Measurements from ENCODE around the gene TNNT2.

Gene TNNT2

DNA sequence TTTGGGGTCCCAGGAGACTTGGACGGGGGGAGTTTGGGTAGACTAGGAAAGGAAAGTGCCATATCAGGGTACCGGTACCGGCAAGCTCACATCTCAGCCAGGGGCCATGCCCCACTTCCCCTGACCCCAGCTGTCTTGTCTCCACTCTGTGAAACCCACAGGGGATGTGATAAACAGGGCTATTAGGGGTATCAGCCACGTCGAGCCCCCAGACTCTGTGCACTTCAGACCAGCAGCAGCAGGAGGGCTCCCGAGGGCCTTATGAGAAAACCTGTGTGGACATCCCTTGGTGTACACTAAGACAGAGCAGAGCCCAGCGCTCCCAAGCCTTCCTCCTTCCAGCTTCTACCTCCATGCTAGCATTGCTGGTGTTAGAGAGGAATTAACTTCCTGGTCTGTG, 46.3 kb downstream of the TNNT2 start:
- no peak for DNase-seq

DNA sequence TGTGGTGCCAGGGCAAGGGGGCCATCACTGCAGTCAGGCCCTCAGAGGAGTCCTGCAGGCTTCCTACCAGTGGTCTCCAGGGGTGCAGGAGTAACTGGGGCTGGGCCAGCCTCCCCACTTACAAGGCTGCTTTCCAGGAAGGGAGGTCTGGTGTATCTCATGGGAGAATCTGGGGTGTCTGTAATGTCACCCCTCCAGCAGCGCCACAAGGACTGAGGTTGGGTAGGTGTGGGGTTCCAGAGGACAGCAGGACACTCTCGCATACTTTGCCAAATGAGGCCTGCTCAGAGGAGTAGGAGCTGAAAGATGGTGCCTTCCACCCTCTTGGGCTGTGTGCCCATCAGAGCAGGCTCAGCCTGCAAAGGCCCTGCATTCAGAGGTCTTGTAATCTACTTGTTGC, 46.9 kb downstream of the TNNT2 start:
- no peak for DNase-seq

DNA sequence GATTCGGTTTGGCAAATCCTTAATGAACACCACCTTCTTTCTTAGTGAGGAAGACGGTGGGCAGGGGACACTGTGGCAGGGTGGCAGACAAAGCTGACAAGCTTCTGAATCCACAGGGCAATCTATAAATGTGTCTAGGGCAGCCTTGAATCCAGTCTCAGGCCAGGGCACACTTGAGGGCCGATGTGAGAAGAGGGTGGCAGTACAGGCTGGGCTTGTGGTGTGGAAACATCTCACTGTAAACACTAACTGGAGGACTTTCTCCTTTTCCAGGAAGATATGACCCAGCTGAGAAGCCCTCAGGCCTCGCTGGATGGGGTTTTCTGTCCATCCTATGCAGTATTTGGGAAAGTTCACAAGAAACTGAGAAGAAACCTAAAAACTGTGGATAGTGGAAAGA, 47.7 kb downstream of the TNNT2 start:
- no peak for DNase-seq

DNA sequence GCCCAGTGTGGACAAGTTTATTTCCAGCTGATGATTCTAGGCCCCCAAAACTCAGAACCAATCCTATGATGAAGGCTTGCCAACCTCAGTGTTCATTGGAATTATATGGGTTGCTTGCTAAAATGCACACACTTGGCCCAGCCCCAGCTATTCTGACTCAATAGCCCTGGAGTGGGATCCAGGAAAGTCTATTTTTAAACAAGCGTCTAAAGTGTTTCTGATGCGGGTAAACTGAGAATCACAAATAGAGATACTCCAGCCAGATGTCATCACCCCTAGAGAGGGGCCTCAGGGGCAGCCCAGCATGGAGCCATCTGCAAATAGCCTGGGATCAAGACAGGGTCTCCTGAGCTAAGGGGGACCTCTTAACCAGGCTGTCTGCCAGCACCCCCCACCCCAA, 48.2 kb downstream of the TNNT2 start:
- no peak for DNase-seq

DNA sequence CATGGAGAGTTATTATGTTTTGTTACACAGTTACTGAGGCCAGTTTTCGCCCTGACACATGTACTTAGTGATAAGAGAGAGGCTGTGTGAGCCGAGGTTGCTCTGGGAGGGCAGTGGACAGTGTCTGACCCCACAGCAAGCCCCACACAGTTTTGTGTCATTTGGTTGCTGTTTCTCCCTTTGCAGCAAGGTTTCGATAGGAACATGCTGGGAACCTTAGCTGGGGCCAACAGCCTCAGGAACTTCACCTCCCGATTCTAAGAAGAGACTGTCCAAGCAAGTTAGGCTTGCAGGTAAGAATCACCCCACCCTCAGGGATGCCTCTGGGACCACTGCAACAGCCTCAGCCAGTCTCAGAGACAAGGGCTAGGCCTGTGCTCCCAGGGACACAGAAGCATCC, 48.9 kb downstream of the TNNT2 start:
- no peak for DNase-seq

DNA sequence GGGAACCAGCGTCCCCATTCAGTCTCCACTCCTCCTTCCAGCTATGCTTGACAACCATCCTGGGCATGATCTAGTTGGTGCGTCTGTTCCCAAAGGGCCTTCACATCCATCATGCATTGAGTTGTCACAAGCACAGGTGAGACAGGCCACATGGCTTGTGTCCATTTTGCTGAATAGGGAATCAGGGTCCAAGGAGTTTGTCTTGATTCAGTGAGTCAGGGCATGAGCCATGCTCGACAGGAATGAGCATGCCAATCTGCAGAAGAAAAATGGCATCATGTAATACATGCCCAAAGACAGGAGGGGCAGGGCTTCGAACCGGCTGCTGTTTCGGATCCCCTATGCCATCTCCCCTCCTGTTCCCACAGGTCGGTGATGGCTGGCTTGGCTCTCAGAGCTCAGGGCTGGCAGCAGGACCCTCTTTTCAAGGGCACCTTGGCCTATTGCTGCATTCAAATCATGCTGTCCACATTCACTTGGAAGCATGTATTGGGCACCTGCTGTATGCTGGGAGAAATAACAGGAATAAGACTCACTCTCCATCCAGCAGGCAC, 49.7 kb downstream of the TNNT2 start:
- DNase-seq, result no peak

DNA sequence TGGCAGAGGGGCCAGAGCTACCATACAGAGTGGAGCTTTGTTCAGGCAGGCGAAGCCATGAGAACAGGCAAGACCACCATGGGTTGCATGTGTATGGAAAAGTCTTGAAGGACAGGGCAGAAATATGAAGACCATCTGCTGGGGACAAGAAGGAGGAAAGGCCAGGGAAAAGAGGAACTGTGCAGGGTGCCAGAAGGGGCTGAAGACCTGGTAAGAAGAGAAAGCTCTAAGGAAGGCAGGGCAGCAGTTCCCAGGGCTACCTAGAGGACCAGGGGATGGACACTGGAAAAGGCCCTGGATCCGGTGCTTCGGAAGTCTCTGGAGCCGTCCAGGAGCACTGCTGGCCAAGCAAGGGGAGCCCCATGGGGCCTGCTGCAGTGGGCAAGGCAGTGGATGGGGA, 50.8 kb downstream of the TNNT2 start:
- DNase-seq, result no peak

DNA sequence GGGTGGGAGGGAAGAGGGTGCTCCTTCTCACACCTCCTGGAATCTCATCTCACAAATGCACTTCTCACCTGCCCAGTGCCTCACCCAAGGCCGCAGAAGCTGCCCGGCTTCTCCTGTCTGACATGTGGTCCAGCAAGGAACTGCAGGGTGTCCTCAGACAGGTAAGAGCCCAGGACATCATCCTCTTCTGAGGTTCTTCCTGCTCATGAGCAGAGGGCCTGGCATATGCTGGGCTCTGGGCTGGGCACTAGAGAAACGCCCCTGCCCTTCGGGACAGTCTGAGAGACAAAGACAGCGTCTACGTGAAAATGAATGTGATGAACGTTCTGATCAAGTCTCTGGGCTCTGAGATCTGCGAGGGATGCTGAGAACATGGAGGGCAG, 51.8 kb downstream of the TNNT2 start:
- DNase-seq, result no peak

DNA sequence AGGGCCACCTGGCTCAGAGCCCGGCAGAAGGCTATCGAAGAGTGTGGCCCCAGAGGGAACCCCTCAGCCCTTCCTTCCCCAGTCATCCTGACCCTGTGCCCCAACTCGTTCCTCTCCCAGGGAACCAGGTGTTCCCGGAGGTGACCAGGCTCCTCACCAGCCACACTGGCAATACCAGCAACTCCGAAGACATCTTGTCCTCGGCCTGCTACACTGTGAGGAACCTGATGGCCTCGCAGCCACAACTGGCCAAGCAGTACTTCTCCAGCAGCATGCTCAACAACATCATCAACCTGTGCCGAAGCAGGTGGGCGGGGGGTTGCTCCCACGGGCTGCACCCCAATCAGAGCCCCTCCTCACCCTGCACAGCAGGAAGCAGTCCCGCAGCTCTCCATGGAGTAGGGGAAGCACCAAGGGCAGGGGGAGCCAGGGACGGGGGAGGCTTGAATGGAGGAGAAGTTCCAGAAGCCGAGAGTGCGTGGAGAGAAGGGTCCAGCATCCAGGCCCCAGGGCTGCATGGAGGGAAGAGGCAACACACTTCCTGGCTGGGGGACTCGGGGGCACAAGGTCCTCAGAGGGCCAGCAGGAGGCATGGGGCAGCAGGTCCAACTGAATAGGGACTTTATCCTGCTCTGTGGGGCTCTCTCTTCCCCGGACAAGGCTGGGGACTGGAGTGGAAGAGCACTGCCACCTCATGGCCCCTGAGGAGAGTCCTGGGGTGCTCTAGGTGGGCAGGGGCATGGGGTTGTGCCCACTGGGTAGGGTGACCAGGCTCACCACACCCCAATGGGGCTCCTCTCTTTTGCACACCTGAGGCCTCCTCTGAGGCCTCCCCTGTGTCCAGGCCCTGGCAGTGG, 52.4 kb downstream of the TNNT2 start:
- no peak for DNase-seq

DNA sequence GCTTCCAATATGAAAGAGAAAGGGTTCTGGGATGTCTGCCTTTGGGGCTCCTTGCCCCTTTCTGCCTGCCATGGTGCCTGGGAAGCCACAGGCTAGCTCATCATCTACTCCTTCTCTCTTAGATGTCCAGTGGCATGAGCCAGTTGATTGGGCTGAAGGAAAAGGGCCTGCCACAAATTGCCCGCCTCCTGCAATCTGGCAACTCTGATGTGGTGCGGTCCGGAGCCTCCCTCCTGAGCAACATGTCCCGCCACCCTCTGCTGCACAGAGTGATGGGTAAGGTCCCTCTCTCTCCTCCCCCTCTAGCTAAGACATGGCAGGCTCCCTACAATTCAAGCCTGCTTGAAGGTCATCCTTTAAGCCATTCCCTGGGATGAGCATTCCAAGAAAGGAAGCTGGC, 53.2 kb downstream of the TNNT2 start:
- DNase-seq, result no peak

DNA sequence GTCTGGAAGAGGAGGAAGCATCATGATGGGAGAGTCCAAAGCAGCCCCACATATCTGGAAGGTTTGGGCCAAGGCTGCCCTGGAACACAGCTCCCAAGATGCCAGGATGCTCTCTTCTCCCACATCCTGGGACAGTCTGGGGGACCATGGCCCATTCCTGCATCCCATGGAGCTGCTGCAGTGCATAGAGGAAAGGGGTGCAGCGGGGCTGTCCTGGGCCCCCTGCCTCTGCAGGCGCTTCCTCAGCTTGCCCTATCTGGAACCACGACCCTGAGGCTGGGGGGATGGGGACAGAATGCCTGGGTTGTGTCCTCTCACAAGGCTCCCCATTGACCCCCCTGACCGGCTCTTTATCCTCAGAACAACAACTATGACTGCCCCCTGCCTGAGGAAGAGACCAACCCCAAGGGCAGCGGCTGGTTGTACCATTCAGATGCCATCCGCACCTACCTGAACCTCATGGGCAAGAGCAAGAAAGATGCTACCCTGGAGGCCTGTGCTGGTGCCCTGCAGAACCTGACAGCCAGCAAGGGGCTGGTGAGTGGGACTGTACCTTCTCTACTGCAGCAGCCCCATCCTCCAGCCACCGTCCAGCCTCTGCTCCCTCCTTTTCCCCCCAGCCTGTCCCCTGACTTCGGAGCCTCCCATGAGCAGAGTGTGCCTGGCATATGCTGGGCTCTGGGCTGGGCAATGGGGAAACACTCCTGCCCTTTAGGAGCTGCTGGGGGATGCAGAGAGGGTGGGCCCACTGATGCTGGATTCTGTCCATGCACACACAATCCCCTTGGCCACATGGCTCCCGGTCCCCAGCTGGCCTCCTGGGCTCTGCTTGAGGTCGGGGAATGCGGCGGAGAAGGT, 54.6 kb downstream of the TNNT2 start:
- no peak for DNase-seq

DNA sequence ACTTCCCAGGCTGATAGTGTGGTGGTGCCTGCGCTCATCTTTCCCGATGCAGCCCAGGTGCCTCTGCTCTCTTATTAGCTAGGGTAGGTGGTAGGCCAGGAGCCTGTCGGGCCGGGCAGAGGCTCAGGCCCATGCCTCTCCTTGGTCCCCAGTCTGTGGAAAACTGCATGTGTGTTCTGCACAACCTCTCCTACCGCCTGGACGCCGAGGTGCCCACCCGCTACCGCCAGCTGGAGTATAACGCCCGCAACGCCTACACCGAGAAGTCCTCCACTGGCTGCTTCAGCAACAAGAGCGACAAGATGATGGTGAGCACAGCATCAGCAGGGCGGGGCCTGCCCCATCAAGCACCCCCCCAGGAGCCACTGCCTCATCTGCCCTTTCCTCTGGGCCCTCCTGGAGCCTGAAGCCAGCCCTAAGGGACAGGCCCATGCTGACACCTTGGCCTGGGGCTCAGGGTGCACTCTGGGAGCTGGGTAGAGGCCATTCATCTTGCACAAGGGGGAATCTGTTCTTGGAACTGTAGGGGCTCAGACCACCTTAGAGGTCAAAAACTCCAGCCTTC, 55.6 kb downstream of the TNNT2 start:
- no peak for DNase-seq

DNA sequence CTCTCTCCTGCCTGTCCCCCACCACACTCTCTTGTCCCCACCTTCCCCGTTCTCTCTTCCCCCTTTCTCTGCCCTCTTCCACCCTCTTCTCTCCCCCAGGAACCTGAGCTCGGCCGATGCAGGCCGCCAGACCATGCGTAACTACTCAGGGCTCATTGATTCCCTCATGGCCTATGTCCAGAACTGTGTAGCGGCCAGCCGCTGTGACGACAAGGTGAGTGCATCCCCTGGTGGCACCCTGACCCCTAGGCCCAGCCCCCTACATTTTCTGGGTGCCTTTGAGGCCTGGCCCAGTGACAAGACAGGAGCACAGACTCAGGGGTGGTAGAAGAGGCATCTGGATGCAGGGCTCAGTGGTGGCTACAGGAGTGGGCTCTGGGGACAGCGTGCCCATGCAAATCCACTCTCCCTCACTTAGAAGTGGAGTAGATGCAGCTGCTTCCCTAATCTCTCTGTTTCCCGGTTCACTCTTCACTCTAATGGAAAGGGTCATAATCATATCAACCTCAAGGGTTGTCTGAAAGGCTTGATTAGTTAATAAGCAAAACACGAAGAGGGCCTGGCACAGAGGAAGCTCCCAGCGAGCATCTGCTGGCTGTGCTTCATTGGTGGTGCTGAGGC, 57.2 kb downstream of the TNNT2 start:
- DNase-seq, result no peak

DNA sequence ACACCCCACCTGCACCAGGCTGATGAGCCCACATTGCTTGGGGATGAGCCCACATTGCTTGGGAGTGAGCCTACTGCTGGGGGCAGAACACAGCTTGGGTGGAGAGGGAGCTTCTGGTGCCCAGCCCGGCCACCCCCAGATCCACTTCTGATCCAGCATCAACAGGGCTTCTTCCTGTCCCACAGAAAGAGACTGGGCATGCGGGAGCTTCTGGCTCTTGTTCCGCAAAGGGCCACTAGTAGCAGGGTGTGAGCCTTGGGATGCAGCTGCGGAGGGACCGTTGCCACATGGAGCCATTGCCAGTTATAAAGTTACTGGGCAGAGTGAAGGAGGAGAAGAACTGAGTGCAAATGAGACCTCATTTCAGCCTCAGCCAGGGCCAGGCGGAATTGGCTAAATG, 57.8 kb downstream of the TNNT2 start:
- no peak for DNase-seq

DNA sequence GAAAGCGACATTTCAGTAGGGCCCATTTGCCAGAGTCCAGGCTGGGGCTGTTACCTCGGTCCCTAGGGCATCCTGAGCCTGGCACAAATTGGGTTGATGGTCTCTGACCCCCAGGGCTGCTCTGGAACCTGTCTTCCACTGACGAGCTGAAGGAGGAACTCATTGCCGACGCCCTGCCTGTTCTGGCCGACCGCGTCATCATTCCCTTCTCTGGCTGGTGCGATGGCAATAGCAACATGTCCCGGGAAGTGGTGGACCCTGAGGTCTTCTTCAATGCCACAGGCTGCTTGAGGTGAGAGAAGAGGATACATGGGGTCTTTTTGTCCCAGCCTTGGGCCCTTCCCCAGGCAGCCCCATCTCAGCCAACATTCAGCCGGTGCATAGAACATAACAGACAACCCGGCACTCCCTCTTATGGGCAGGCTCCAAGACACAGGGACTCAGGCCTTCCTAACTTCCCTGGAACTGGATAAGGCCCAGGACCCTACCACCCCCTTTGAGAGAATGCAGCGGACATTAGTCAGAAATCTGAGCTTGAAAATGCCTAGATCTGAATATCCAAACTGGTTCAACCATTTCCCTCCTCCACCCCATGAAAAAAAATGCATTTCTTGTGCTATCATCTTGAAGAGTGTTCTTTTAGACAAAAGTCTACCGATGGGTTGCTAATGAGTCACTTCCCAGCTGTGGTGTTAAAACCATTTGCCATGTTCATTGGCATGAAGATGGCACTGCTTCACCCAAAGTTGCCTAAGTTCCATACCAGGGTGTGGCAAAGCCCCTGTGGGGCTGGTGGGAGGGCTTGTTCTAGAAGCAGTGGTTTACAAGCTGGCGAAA, 58.8 kb downstream of the TNNT2 start:
- no peak for DNase-seq

DNA sequence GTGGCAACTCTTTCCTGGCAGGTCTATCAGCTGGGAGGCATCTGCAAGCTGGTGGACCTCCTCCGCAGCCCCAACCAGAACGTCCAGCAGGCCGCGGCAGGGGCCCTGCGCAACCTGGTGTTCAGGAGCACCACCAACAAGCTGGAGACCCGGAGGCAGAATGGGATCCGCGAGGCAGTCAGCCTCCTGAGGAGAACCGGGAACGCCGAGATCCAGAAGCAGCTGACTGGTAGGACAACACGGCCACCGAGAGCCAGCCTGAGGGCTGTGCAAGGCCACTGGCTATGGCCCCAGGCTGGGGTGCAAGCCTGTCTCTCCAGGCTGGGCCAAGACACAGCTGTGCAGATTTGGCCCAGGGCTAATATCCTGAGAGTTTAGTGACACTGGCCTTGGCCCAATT, 59.9 kb downstream of the TNNT2 start:
- DNase-seq, result no peak

DNA sequence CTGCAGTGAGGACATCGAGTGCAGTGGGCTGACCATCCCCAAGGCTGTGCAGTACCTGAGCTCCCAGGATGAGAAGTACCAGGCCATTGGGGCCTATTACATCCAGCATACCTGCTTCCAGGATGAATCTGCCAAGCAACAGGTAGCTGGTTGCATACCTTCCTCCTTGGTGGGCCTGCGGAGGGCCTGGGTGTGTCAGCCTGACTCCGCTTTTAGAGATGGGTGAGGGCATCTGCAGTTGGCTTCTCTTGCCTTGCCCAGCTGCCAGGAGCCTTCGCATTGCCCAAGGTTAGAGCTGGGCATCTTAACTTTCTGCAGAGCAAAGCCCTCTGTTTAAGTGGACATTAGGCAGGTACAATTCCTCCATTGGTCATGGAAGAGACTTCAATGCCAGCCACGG, 60.9 kb downstream of the TNNT2 start:
- no peak for DNase-seq

DNA sequence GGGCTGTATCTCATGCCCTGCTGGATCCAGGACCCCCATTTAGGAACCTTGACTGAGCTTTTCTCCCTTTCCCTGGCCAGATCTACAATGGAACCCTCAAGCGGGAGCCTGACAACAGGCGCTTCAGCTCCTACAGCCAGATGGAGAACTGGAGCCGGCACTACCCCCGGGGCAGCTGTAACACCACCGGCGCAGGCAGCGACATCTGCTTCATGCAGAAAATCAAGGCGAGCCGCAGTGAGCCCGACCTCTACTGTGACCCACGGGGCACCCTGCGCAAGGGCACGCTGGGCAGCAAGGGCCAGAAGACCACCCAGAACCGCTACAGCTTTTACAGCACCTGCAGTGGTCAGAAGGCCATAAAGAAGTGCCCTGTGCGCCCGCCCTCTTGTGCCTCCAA, 64.4 kb downstream of the TNNT2 start:
- no peak for DNase-seq

DNA sequence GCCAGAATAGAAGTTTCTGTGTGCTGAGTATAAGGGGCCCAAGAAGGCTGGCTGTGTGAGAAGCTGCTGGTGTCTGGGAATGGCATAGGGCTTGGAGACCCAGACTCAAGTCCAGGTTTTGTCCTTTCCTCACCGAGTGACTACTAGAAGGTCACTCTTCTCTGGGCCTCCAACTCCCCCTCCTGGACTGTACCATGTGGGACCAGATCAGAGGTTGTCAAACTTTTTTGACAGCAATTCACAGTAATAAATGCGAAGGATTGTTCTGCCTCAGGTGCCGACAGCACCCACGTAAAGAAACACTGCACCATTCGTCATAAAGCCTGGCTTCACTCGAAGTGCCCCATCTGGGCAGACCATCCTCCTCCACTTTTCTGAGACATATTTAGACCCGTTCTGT, 65.2 kb downstream of the TNNT2 start:
- no peak for DNase-seq

DNA sequence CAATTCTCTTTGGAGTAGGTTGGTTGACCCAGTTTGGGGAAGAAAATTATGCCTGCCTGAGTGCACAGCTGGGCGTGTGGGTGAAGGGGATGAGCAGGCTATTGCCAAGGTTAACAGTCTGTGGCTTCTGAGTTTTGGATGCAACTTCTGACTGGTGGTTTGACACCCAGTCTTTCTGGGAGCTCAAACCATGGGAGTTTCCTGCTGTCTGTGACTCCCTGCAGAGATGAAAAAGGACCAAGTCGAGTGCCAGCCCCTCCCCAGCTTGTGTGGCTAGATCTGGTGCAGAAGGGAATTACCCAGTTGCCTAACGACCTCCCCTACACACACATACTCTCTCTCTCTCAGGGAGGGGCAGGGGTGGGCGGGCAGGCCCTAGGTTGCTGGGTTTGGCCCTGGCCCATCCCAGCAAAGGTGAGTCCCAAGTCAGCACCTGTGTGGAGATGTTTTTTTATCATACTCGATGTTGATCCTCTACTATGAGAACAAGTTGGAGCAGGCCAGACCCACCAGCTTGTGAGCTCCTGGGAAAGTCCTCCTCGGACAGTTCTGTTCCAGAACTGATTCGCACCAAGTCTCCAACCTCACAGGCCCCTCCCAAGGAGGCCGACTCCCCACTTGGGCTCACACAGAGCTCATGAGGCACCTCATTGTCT, 66.0 kb downstream of the TNNT2 start:
- no peak for DNase-seq

DNA sequence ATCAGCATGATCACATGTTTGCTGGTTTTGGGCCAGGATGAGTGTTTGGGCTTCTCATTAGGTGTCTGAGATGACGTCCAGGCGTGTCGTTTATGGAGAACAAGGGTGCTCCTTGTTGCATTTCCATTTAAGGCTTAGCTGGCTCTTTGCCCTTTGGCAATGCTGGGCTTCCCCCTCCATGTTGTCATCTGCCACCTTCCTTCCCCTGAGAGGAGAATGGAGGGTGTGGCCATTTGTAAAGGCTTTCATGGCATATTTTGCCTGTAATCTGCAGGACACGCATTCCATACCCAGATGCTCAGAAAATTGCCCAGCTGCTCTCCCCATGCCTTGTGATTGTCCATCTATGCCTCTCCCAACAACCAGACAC, 66.5 kb downstream of the TNNT2 start:
- no peak for DNase-seq

Data from activated gamma-delta T cell treated with Interleukin-2 at 50 U/mL for 16 hours (primary cell).